ENCODE measurements around the gene NCAN. TPM values are rescaled to one million over a fixed set of nuclear protein-coding genes. Genes with fewer than 3 reads are reported as not detected.

Gene NCAN
- polyA plus RNA-seq, 3 donors: not detected

DNA sequence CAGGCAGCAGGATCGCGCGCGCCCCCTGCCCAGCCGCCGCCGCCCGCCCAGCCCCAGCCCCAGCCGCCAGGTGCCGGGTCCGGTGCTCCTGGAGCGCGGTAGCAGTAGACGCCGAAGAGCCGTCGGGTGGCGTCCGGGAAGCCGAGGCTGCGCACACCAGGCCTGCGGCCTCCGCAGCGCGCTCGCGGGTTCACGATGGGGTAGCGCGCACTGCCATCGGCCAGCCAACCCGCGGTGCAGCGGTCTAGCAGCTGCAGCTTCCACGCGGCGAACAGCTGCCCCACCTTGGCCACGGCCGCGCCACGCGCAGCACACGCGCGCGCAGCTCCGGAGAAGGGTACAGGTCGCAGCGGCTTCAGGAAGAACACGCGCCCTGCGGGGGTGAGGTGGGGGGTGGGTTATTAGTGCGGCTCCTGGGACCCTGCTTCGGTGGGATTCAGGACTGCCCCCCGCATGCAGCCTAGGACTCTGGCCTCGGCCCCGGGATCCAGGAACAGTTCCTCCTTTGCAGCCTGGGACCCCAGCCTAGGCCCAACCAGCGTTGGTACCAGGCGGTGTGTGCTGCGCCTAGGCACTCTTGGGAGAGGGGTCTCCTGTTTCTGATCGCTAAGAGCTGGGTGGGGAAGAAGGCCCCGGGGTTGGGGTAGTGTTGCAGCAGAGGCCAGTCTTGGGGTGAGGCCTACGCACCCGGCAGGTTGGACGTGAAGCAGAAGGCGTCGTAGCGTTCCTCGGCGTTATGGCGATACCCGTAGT is 46.3 kb downstream of the NCAN start:
- no peak overlapping the region for H3K27ac ChIP-seq (ENCODE audit: low read depth in 1 of 2, low read length in 2 of 2)
- peaks cover 12 to 31% of the 10 kb centered on the region in 2 donors for H3K27me3 ChIP-seq (ENCODE audit: control insufficient read depth in 2 of 2, insufficient read depth in 2 of 2, low read length in 2 of 2)
- WGBS (ENCODE audit: insufficient coverage): 72% methylated on average over 56 of the region's 72 CpGs
- H3K36me3 Mint-ChIP-seq: no peaks in the 10 kb centered on the region
- no peaks in the 10 kb centered on the region for H4K20me1 ChIP-seq (ENCODE audit: insufficient read depth, low read length)
- H3K79me2 ChIP-seq (ENCODE audit: insufficient read depth, low read length): no peaks in the 10 kb centered on the region
- no peak overlapping the region for H3K4me3 Mint-ChIP-seq
- intact Hi-C loops (cut with micrococcal nuclease): no loop called here
- peaks cover 25% of the 10 kb centered on the region for H3K4me1 Mint-ChIP-seq
- peaks cover 12 to 28% of the 10 kb centered on the region in 2 donors for H3K9me3 ChIP-seq (replicated peaks in 1 of 2; ENCODE audit: control insufficient read depth in 1 of 2, insufficient read depth in 1 of 2, low read length in 2 of 2)
- no peak overlapping the region for H3K4me2 ChIP-seq (replicated peaks; ENCODE audit: extremely low read depth, low read length, poor library complexity, severe bottlenecking)
- DNase-seq: no peak
- no peak overlapping the region for H3K4me3 ChIP-seq (replicated peaks in 1 of 3; ENCODE audit: low read depth in 2 of 3, low read length in 3 of 3)
- no peaks in the 10 kb centered on the region for H3K36me3 ChIP-seq (replicated peaks in 1 of 2; ENCODE audit: control insufficient read depth in 1 of 2, insufficient read depth in 2 of 2, low read length in 2 of 2)
- no peak overlapping the region for H3K27ac Mint-ChIP-seq
- peaks cover 4 to 15% of the 10 kb centered on the region in 2 donors for H3K4me1 ChIP-seq (ENCODE audit: control insufficient read depth in 1 of 2, insufficient read depth in 2 of 2, low read length in 2 of 2)
- peaks cover 4 to 29% (median 22%) of the 10 kb centered on the region in 7 donors for H3K9me3 Mint-ChIP-seq
- H3K9ac ChIP-seq (ENCODE audit: insufficient read depth, low read length, poor library complexity, severe bottlenecking): no peak overlapping the region
- H3K27me3 Mint-ChIP-seq (ENCODE audit: low read depth in 3 of 3): peaks cover 34 to 55% (median 41%) of the 10 kb centered on the region in 3 donors
- no peak overlapping the region for H2AFZ ChIP-seq (ENCODE audit: insufficient read depth, low read depth, low read length, poor library complexity, severe bottlenecking)
- TF ChIP-seq, protein P1, sequence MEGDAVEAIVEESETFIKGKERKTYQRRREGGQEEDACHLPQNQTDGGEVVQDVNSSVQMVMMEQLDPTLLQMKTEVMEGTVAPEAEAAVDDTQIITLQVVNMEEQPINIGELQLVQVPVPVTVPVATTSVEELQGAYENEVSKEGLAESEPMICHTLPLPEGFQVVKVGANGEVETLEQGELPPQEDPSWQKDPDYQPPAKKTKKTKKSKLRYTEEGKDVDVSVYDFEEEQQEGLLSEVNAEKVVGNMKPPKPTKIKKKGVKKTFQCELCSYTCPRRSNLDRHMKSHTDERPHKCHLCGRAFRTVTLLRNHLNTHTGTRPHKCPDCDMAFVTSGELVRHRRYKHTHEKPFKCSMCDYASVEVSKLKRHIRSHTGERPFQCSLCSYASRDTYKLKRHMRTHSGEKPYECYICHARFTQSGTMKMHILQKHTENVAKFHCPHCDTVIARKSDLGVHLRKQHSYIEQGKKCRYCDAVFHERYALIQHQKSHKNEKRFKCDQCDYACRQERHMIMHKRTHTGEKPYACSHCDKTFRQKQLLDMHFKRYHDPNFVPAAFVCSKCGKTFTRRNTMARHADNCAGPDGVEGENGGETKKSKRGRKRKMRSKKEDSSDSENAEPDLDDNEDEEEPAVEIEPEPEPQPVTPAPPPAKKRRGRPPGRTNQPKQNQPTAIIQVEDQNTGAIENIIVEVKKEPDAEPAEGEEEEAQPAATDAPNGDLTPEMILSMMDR (IDR thresholded peaks at IDR 0.05): no peak

DNA sequence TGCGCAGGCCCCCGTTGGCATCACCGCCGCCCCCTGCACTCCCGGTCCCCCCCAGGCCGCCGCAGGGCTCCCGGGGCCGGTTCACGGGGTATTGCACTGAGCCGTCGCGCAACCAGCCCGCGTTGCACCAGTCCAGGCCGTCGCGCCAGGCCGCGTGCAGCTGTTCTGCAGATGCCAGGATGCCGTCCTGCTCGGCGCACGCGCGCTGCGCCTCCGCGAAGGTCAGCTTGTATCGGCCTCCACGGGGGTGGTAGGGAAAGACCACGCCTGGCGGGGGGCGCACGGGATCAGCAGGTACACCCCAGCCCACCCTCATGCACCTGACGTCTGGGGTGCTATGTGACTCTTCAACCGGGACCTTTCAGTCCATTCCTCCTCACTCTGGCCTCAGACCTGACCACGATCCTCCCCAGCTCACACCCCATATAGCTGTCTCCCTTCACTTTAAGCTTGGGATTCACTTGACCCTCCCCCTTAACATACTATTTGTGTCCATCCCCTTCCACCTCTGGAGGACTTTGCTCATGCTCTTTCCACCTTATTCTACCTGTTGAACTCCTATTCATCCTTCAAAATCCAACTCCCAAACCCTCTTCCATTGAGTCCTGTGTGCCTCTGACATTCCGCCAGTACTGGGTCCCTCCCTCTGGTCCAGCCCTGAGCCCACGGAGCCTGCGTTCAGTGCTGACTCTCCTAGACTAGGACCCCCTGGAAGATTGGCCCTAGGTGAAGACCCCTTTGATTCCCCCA is 47.0 kb downstream of the NCAN start:
- Histone ChIP-seq H2AFZ (ENCODE audit: insufficient read depth, low read depth, low read length, poor library complexity, severe bottlenecking) (no peak overlapping the region), H3K4me1 (ENCODE audit: control insufficient read depth in 1 of 2, insufficient read depth in 2 of 2, low read length in 2 of 2) (peaks cover 4 to 15% of the 10 kb centered on the region in 2 donors), H4K20me1 (ENCODE audit: insufficient read depth, low read length) (no peaks in the 10 kb centered on the region), H3K9me3 (replicated peaks in 1 of 2; ENCODE audit: control insufficient read depth in 1 of 2, insufficient read depth in 1 of 2, low read length in 2 of 2) (peaks cover 12 to 28% of the 10 kb centered on the region in 2 donors), H3K4me2 (replicated peaks; ENCODE audit: extremely low read depth, low read length, poor library complexity, severe bottlenecking) (no peak overlapping the region), H3K36me3 (replicated peaks in 1 of 2; ENCODE audit: control insufficient read depth in 1 of 2, insufficient read depth in 2 of 2, low read length in 2 of 2) (no peaks in the 10 kb centered on the region), H3K79me2 (ENCODE audit: insufficient read depth, low read length) (no peaks in the 10 kb centered on the region), H3K27ac (ENCODE audit: low read depth in 1 of 2, low read length in 2 of 2) (no peak overlapping the region), H3K4me3 (replicated peaks in 1 of 3; ENCODE audit: low read depth in 2 of 3, low read length in 3 of 3) (no peak overlapping the region), H3K9ac (ENCODE audit: insufficient read depth, low read length, poor library complexity, severe bottlenecking) (no peak overlapping the region), H3K27me3 (ENCODE audit: control insufficient read depth in 2 of 2, insufficient read depth in 2 of 2, low read length in 2 of 2) (peaks cover 13 to 39% of the 10 kb centered on the region in 2 donors)
- H3K9me3 Mint-ChIP-seq: peaks cover 4 to 29% (median 22%) of the 10 kb centered on the region in 7 donors
- H3K27ac Mint-ChIP-seq: no peak overlapping the region
- no peak for DNase-seq
- peaks cover 25% of the 10 kb centered on the region for H3K4me1 Mint-ChIP-seq
- intact Hi-C loops (cut with micrococcal nuclease): no loop called here
- H3K4me3 Mint-ChIP-seq: no peak overlapping the region
- peaks cover 40 to 58% (median 47%) of the 10 kb centered on the region in 3 donors for H3K27me3 Mint-ChIP-seq (ENCODE audit: low read depth in 3 of 3)
- 91% methylated on average over 39 of the region's 41 CpGs for WGBS (ENCODE audit: insufficient coverage)
- TF ChIP-seq, protein P1 (IDR thresholded peaks at IDR 0.05): no peak
- no peaks in the 10 kb centered on the region for H3K36me3 Mint-ChIP-seq
